H1 (cell line): Measurements from ENCODE around the gene CD248. TPM values are rescaled to one million over a fixed set of nuclear protein-coding genes. Genes with fewer than 3 reads are reported as not detected.

Experiments used
- CTCF ChIA-PET: fragments of 300-600 bp; sonication (Branson Sonifier 250); formaldehyde crosslinking; loops from one replicate; lab custom pipeline; 2021; ENCODE audit not compliant: partially characterized antibody; lab: Charles Lee
- POLR2A ChIA-PET: fragments of 300-600 bp; sonication (Branson Sonifier 250); formaldehyde crosslinking; loops from one replicate; lab custom pipeline; 2021; ENCODE audit warnings: inconsistent platforms; ENCODE audit not compliant: partially characterized antibody; lab: Charles Lee
- DNase-seq, 2 experiments: peaks; one replicate each; pipeline versions ENCODE4 v3.0.0 to v3.0.0-alpha.2; 2010 to 2022; ENCODE audit warnings: low spot score in 2 of 2, low read depth in 1 of 2, mixed read lengths in 1 of 2
- FAIRE-seq: peaks from 2 replicates; lab custom pipeline; 2011; peaks lifted over from hg19 to GRCh38; lab: Jason Lieb, UNC
- H2AFZ ChIP-seq: 2 replicates; pipeline ENCODE4 v1.8.1; 2012; ENCODE audit warnings: low read length, inconsistent platforms
- H2AK5ac ChIP-seq: 2 replicates; pipeline ENCODE4 v1.6.1; 2013; ENCODE audit warnings: low read depth, low read length
- H2BK120ac ChIP-seq: replicated peaks from 2 replicates; pipeline ENCODE3; 2013; ENCODE audit warnings: low read depth, low read length, inconsistent platforms
- H2BK12ac ChIP-seq: 2 replicates; pipeline ENCODE4 v1.6.1; 2013; ENCODE audit warnings: low read depth, low read length
- H2BK15ac ChIP-seq: 2 replicates; pipeline ENCODE4 v1.6.1; 2013; ENCODE audit warnings: low read length
- H2BK20ac ChIP-seq: 2 replicates; pipeline ENCODE4 v1.6.1; 2013; ENCODE audit warnings: low read length
- H2BK5ac ChIP-seq: 2 replicates; pipeline ENCODE4 v1.6.1; 2013; ENCODE audit warnings: low read depth, low read length
- H3K14ac ChIP-seq: 2 replicates; pipeline ENCODE4 v1.6.1; 2013; ENCODE audit warnings: inconsistent platforms; ENCODE audit not compliant: insufficient read length
- H3K18ac ChIP-seq: 2 replicates; pipeline ENCODE4 v1.6.1; 2013; ENCODE audit warnings: low read length; ENCODE audit errors: extremely low read depth
- H3K23ac ChIP-seq: 2 replicates; pipeline ENCODE4 v1.6.1; 2013; ENCODE audit warnings: inconsistent platforms; ENCODE audit not compliant: insufficient read length
- H3K23me2 ChIP-seq: 2 replicates; pipeline ENCODE4 v1.6.1; 2013; ENCODE audit warnings: low read depth, low read length
- H3K27ac ChIP-seq: 2 replicates; pipeline ENCODE4 v1.6.1; 2011; ENCODE audit warnings: low read depth, low read length, inconsistent platforms
- H3K27me3 ChIP-seq, 4 experiments: replicated peaks in 1 of 4; 1 replicate in 1 of 4; 2 replicates in 3 of 4; pipeline versions ENCODE4 v1.6.1 to v1.8.1; 2011 to 2013; ENCODE audit warnings: low read length in 3 of 4, mild to moderate bottlenecking in 3 of 4, inconsistent platforms in 2 of 4, mixed read lengths in 2 of 4, moderate library complexity in 1 of 4; ENCODE audit not compliant: control insufficient read depth in 3 of 4, insufficient read depth in 3 of 4; ENCODE audit errors: extremely low read depth in 1 of 4
- H3K36me3 ChIP-seq, 4 experiments: 2 replicates each; pipeline versions ENCODE4 v1.6.1 to v1.8.1; 2011 to 2013; ENCODE audit warnings: mild to moderate bottlenecking in 4 of 4, low read length in 3 of 4, moderate library complexity in 2 of 4, control low read depth in 1 of 4, inconsistent platforms in 1 of 4; ENCODE audit not compliant: insufficient read depth in 4 of 4, control insufficient read depth in 2 of 4
- H3K4ac ChIP-seq: replicated peaks from 2 replicates; pipeline ENCODE3; 2013; ENCODE audit warnings: low read length, low read depth, mixed read lengths, inconsistent platforms; ENCODE audit not compliant: insufficient read length
- H3K4me1 ChIP-seq, 4 experiments: replicated peaks in 1 of 4; 1 replicate in 1 of 4; 2 replicates in 3 of 4; pipeline versions ENCODE4 v1.6.1 to v1.8.1; 2011 to 2013; ENCODE audit warnings: low read length in 3 of 4, inconsistent platforms in 2 of 4, mixed read lengths in 1 of 4; ENCODE audit not compliant: insufficient read depth in 4 of 4, control insufficient read depth in 3 of 4
- H3K4me2 ChIP-seq, 2 experiments: 2 replicates each; pipeline versions ENCODE4 v1.6.1 to v1.8.1; 2011 to 2013; ENCODE audit warnings: low read depth in 2 of 2, low read length in 2 of 2, control low read depth in 1 of 2, inconsistent platforms in 1 of 2, mild to moderate bottlenecking in 1 of 2; ENCODE audit not compliant: insufficient read depth in 1 of 2
- H3K4me3 ChIP-seq, 4 experiments: fragments of 200-600, 300-600 bp in 1 of 4; sonication (generic), shearing (Covaris generic), sonication (Bioruptor Twin) in 1 of 4; 2 replicates each; pipeline versions ENCODE4 v1.5.1 to v1.8.1; 2011 to 2016; ENCODE audit warnings: low read length in 4 of 4, low read depth in 3 of 4, control low read depth in 2 of 4, inconsistent platforms in 2 of 4, mild to moderate bottlenecking in 2 of 4, mixed read lengths in 1 of 4, moderate library complexity in 1 of 4; ENCODE audit not compliant: insufficient read depth in 2 of 4; ENCODE audit errors: extremely low read depth in 1 of 4
- H3K56ac ChIP-seq: replicated peaks from 2 replicates; pipeline ENCODE3; 2013; ENCODE audit warnings: low read depth, mild to moderate bottlenecking, mixed read lengths, low read length, inconsistent platforms; ENCODE audit not compliant: insufficient read length
- H3K79me1 ChIP-seq: 2 replicates; pipeline ENCODE4 v1.6.1; 2013; ENCODE audit warnings: low read depth, low read length, control low read depth
- H3K79me2 ChIP-seq, 2 experiments: 2 replicates each; pipeline versions ENCODE4 v1.6.1 to v1.8.1; 2012 to 2013; ENCODE audit warnings: low read length in 2 of 2, mild to moderate bottlenecking in 2 of 2, inconsistent platforms in 1 of 2; ENCODE audit not compliant: insufficient read depth in 2 of 2, control insufficient read depth in 1 of 2
- H3K9ac ChIP-seq, 4 experiments: replicated peaks in 1 of 4; 1 replicate in 1 of 4; 2 replicates in 3 of 4; pipeline versions ENCODE4 v1.6.1 to v1.8.1; 2011 to 2013; ENCODE audit warnings: low read depth in 3 of 4, low read length in 3 of 4, control low read depth in 2 of 4, mild to moderate bottlenecking in 2 of 4, moderate library complexity in 2 of 4, inconsistent platforms in 1 of 4; ENCODE audit errors: extremely low read depth in 1 of 4
- H3K9me3 ChIP-seq, 2 experiments: 2 replicates each; pipeline versions ENCODE4 v1.6.1 to v1.8.1; 2012 to 2013; ENCODE audit warnings: mild to moderate bottlenecking in 2 of 2, moderate library complexity in 2 of 2, control low read depth in 1 of 2, inconsistent platforms in 1 of 2, low read depth in 1 of 2, low read length in 1 of 2, mixed read lengths in 1 of 2; ENCODE audit not compliant: insufficient read depth in 2 of 2
- H4K20me1 ChIP-seq, 2 experiments: replicated peaks in 1 of 2; 2 replicates each; pipeline versions ENCODE3 to v1.8.1; 2011 to 2013; ENCODE audit warnings: inconsistent platforms in 2 of 2, low read length in 2 of 2, mild to moderate bottlenecking in 1 of 2; ENCODE audit not compliant: insufficient read depth in 2 of 2, control insufficient read depth in 1 of 2
- H4K5ac ChIP-seq: 2 replicates; pipeline ENCODE4 v1.6.1; 2013; ENCODE audit warnings: low read length, low read depth, mixed read lengths, inconsistent platforms; ENCODE audit not compliant: insufficient read length
- H4K8ac ChIP-seq: 2 replicates; pipeline ENCODE4 v1.8.0; 2013; ENCODE audit warnings: mild to moderate bottlenecking, moderate library complexity, low read length, inconsistent platforms; ENCODE audit not compliant: insufficient read depth; ENCODE audit errors: extremely low read depth
- H4K91ac ChIP-seq: replicated peaks from 2 replicates; pipeline ENCODE3; 2013; ENCODE audit warnings: low read length, mixed read lengths, inconsistent platforms; ENCODE audit not compliant: insufficient read length
- CBX8 ChIP-seq: fragments of 300-800, 300-1000 bp; sonication (generic); IDR thresholded peaks from 2 replicates; pipeline ENCODE4 v1.7.1; 2016; ENCODE audit warnings: low read depth, low read length, borderline replicate concordance
- POLR2AphosphoS5 ChIP-seq: IDR thresholded peaks from 2 replicates; pipeline ENCODE4 v1.6.1; 2011; ENCODE audit warnings: low read depth, low read length
- TCF12 ChIP-seq: IDR thresholded peaks from 2 replicates; pipeline ENCODE4 v1.6.1; 2011; ENCODE audit warnings: low read depth, mild to moderate bottlenecking, low read length
- WGBS, 2 experiments: shearing (Covaris generic) in 1 of 2; methylation state at CpG; one replicate each; pipeline versions ENCODE4 v1.1.6 to v1.1.7; 2013 to 2015; ENCODE audit warnings: low lambda C conversion rate in 2 of 2, mixed read lengths in 2 of 2, inconsistent platforms in 1 of 2, low coverage in 1 of 2, missing lambda C conversion rate in 1 of 2; ENCODE audit not compliant: insufficient replicate concordance in 2 of 2, insufficient coverage in 1 of 2, insufficient read length in 1 of 2; ENCODE audit errors: extremely low coverage in 1 of 2, missing lambda C conversion rate in 1 of 2; 5-methylcytosine and 5-hydroxymethylcytosine counted together
- polyA plus RNA-seq, 7 experiments: library from polyadenylated mRNA; depleted of rRNA in 3 of 7; stranded (reverse) in 5 of 7; unstranded in 2 of 7; fragments of >200 nt in 5 of 7; fragments of 200-250 nt in 2 of 7; gene quantifications; 1 replicate in 5 of 7; 2 replicates in 1 of 7; 4 replicates in 1 of 7; pipeline versions ENCODE4 v1.2.1 to v1.2.3, GENCODE V29; 2011 to 2013; ENCODE audit warnings: missing spikeins in 2 of 7, mixed read lengths in 2 of 7
- total RNA-seq: library from RNA; stranded (reverse); fragmentation: NEBNext Ultra II Directional; extraction: Animal tissue kit (Norgen Biotek cat#: 25700); gene quantifications from 2 replicates; pipeline ENCODE4 v1.2.1, GENCODE V29; 2021

The CD248 gene
- total and polyA plus RNA-seq, 2 of the 8 experiments (the other 6 are each of a cell fraction or from before 2014, with no cell fraction given): 2.7 to 3.9 TPM

- H3K23ac ChIP-seq: no peak overlapping the region
- H3K23me2 ChIP-seq: peaks cover 9% of the 10 kb centered on the region
- DNase-seq: no peak
- H3K56ac ChIP-seq: no peak overlapping the region
- H3K9ac ChIP-seq: no peak overlapping the region
- no peak overlapping the region for H4K5ac ChIP-seq
- H2BK15ac ChIP-seq: peak overlapping the region; percentile 61; the same call in 1 of the 2 replicates
- peaks cover 0 to 5% (median 3%) of the 10 kb centered on the region in 4 experiments; a peak in 5 of 7 replicates for H3K4me1 ChIP-seq
- no peak overlapping the region for H3K18ac ChIP-seq
- peaks cover 0 to 13% of the 10 kb centered on the region in 2 experiments; a peak in 2 of 4 replicates for H3K79me2 ChIP-seq
- H2BK12ac ChIP-seq: peak overlapping the region; percentile 33; the same call in 1 of the 2 replicates
- no peak overlapping the region for H4K91ac ChIP-seq
- TF ChIP-seq POLR2AphosphoS5: no peak
- no peak for TF ChIP-seq CBX8
- no peak for TF ChIP-seq TCF12
- TF ChIP-seq, all 59 proteins: peak for 0
- FAIRE-seq: no peak
- H3K27ac ChIP-seq: no peak overlapping the region
- peak overlapping the region; percentile 57 to 91 (median 72); a peak in 5 of 8 replicates for H3K4me3 ChIP-seq
- H3K36me3 ChIP-seq: peaks cover 13 to 26% (median 18%) of the 10 kb centered on the region in 4 experiments; a peak in 7 of 8 replicates
- H4K20me1 ChIP-seq: peaks cover 5 to 17% of the 10 kb centered on the region in 2 experiments
- H3K27me3 ChIP-seq: no peaks in the 10 kb centered on the region
- no peak overlapping the region for H2AK5ac ChIP-seq
- no peak overlapping the region for H2AFZ ChIP-seq
- peaks cover 6% of the 10 kb centered on the region; the same call in 1 of the 2 replicates for H3K79me1 ChIP-seq
- no peak overlapping the region for H2BK120ac ChIP-seq
- no peak overlapping the region for H3K4ac ChIP-seq
- no peak overlapping the region for H2BK20ac ChIP-seq
- ChIA-PET CTCF (interaction anchor here (0.6 to 2.3 kb wide), 17 partner anchors 8 to 198 kb away, joined by 3 to 12 read pairs (median 4); partner anchors contain the start of gene YIF1A), POLR2A (interaction anchor here (1.2 to 9.0 kb wide), 3 partner anchors 14 to 28 kb away, joined by 3 to 125 read pairs (median 28); partner anchors contain the start of genes CNIH2 and YIF1A)
- no peak overlapping the region for H3K14ac ChIP-seq
- peak overlapping the region; percentile 88 to 96 for H3K4me2 ChIP-seq
- 0 out of 2 replicates have a peak overlapping the region, but pooled peaks have one; percentile 44 for H2BK5ac ChIP-seq
- 87% methylated on average over 14 of the region's 20 CpGs; no CpG with 5 or more reads in 1 of the 2 experiments for WGBS, 2 experiments
- 0 out of 2 replicates have a peak overlapping the region, but pooled peaks have one; percentile 51 for H4K8ac ChIP-seq
- no peaks in the 10 kb centered on the region for H3K9me3 ChIP-seq
These were observed 50.3 kb downstream of the CD248 start for GRCh38 chr11:66266378-66267038.
